Measurements from ENCODE around the gene VSIG4. TPM values are rescaled to one million over a fixed set of nuclear protein-coding genes. Genes with fewer than 3 reads are reported as not detected.
"Not testable (repeated sequence)": the region's sequence is repeated elsewhere in the genome, so short reads cannot be mapped to it uniquely, and the experiment has no call there.

The VSIG4 gene
- 100 to 1,000 TPM in 5 of 6 donors, 10 to 100 TPM in 1; 98.0 to 392 (median 261) TPM for total RNA-seq

- Histone ChIP-seq H3K4me3 (peak within 1 kb of the TSS in 3 of 4 donors; percentile 9 to 28 (median 17)), H3K27me3 (no peaks in the 10 kb centered on the region)
Measured at GRCh38 chrX:66039944-66040343, at the start of gene VSIG4. TSS of gene VSIG4 (minus strand) at chrX:66040080. CDS start at chrX:66039998, 82 bp downstream.

GRCh38 chrX:66076801-66077200 is 36.9 kb upstream of the VSIG4 start:
- no peak for ATAC-seq (ENCODE audit: low FRiP score in 2 of 2)
- TF ChIP-seq EP300 (IDR thresholded peaks at IDR 0.05): no peak
- WGBS, 2 donors: 68 to 71% methylated on average over 1 of the region's 1 CpG

More at GRCh38 chrX:66039944-66040343, at the start of gene VSIG4:
- TF ChIP-seq POLR2A (IDR thresholded peaks at IDR 0.05) (peak in 1 of 4 donors; percentile 72), POLR2AphosphoS5 (IDR thresholded peaks at IDR 0.05) (no peak)
- 57 to 85% methylated on average over 2 of the region's 2 CpGs for WGBS, 2 donors
- ATAC-seq (ENCODE audit: low FRiP score in 2 of 2) (peak in 1 of 2 donors; percentile 76), DNase-seq (peak in 1 of 2 donors; percentile 36)
- H3K27ac ChIP-seq: peak within 1 kb of the TSS in 3 of 4 donors; percentile 13 to 61 (median 24)
- H3K36me3 ChIP-seq: no peaks in the 10 kb centered on the region
- no peaks in the 10 kb centered on the region for H3K4me1 ChIP-seq
- no peaks in the 10 kb centered on the region for H3K9me3 ChIP-seq

GRCh38 chrX:66074920-66075879 is 35.3 kb upstream of the VSIG4 start:
- Histone ChIP-seq H3K36me3 (no peaks in the 10 kb centered on the region), H3K27me3 (no peaks in the 10 kb centered on the region), H3K9me3 (no peaks in the 10 kb centered on the region), H3K4me1 (no peaks in the 10 kb centered on the region), H3K4me3 (no peak overlapping the region), H3K27ac (peak overlapping the region; percentile 35 to 75 (median 57))
- TF ChIP-seq POLR2AphosphoS5 (IDR thresholded peaks at IDR 0.05) (peak in 1 of 2 donors; percentile 39), POLR2A (IDR thresholded peaks at IDR 0.05) (peak in 2 of 4 donors; percentile 13 to 67), EP300 (IDR thresholded peaks at IDR 0.05) (no peak), CTCF (IDR thresholded peaks at IDR 0.05) (no peak)
- WGBS, 2 donors: 65 to 79% methylated on average over 16 to 24 of the region's 24 CpGs
- DNase-seq (peak in 1 of 2 donors; percentile 65), ATAC-seq (ENCODE audit: low FRiP score in 2 of 2) (no peak)

More at GRCh38 chrX:66076801-66077200, 36.9 kb upstream of the VSIG4 start:
- no peaks in the 10 kb centered on the region for H3K9me3 ChIP-seq
- H3K36me3 ChIP-seq: no peaks in the 10 kb centered on the region
- H3K27me3 ChIP-seq: no peaks in the 10 kb centered on the region
- no peak for DNase-seq
- H3K4me1 ChIP-seq: no peaks in the 10 kb centered on the region
- no peak overlapping the region for H3K27ac ChIP-seq
- no peak overlapping the region for H3K4me3 ChIP-seq

GRCh38 chrX:66071126-66071525 is 31.2 kb upstream of the VSIG4 start:
- 55 to 93% methylated on average over 1 of the region's 1 CpG for WGBS, 2 donors
- no peak for ATAC-seq (ENCODE audit: low FRiP score in 2 of 2)
- no peaks in the 10 kb centered on the region for H3K4me1 ChIP-seq

GRCh38 chrX:66064261-66064660 is 24.4 kb upstream of the VSIG4 start:
- 71 to 82% methylated on average over 1 to 4 of the region's 4 CpGs for WGBS, 2 donors
- H3K4me3 ChIP-seq: no peak overlapping the region
- H3K9me3 ChIP-seq: no peaks in the 10 kb centered on the region
- H3K36me3 ChIP-seq: no peaks in the 10 kb centered on the region
- no peak for TF ChIP-seq EP300 (IDR thresholded peaks at IDR 0.05)
- TF ChIP-seq POLR2A (IDR thresholded peaks at IDR 0.05): no peak
- no peak for TF ChIP-seq POLR2AphosphoS5 (IDR thresholded peaks at IDR 0.05)
- TF ChIP-seq CTCF (IDR thresholded peaks at IDR 0.05): no peak
- H3K27ac ChIP-seq: no peak overlapping the region
- H3K4me1 ChIP-seq: no peaks in the 10 kb centered on the region
- DNase-seq (no peak), ATAC-seq (ENCODE audit: low FRiP score in 2 of 2) (no peak)
- H3K27me3 ChIP-seq: no peaks in the 10 kb centered on the region

More at GRCh38 chrX:66071126-66071525, 31.2 kb upstream of the VSIG4 start:
- Histone ChIP-seq H3K4me3 (no peak overlapping the region), H3K9me3 (no peaks in the 10 kb centered on the region), H3K27me3 (no peaks in the 10 kb centered on the region), H3K36me3 (no peaks in the 10 kb centered on the region), H3K27ac (no peak overlapping the region)
- no peak for DNase-seq
- TF ChIP-seq POLR2AphosphoS5 (IDR thresholded peaks at IDR 0.05) (no peak), CTCF (IDR thresholded peaks at IDR 0.05) (no peak)

GRCh38 chrX:66057019-66057418 is 17.1 kb upstream of the VSIG4 start:
- not testable (repeated sequence) for H3K9me3 ChIP-seq; H3K36me3 ChIP-seq; DNase-seq; H3K27me3 ChIP-seq; H3K27ac ChIP-seq; H3K4me1 ChIP-seq; ATAC-seq (ENCODE audit: low FRiP score in 2 of 2); H3K4me3 ChIP-seq
- 56 to 71% methylated on average over 5 of the region's 5 CpGs for WGBS, 2 donors
